Activated naive CD8-positive, alpha-beta T cell treated with anti-CD3 and anti-CD28 coated beads, Interleukin-2, amount 50 U/mL, for 24 hours (primary cell): ENCODE measurements around the gene OR51B5.
"Not testable (repeated sequence)": the region's sequence is repeated elsewhere in the genome, so short reads cannot be mapped to it uniquely, and the experiment has no call there.

Experiments used
- ATAC-seq: fragments of 150-1000 bp; cut with Tn5 transposase; one replicate; pipeline ENCODE4 v1.10.0; 2021
- DNase-seq: peaks from one replicate; pipeline ENCODE4 v3.0.0; 2021
- H3K27ac Mint-ChIP-seq: one replicate; pipeline ENCODE4 v1.8.0; 2021; ENCODE audit warnings: mild to moderate bottlenecking, mixed read lengths
- H3K27me3 Mint-ChIP-seq: one replicate; pipeline ENCODE4 v1.8.0; 2021; ENCODE audit warnings: mixed read lengths
- H3K36me3 Mint-ChIP-seq: one replicate; pipeline ENCODE4 v1.8.0; 2021; ENCODE audit warnings: low read depth, mixed read lengths
- H3K4me1 Mint-ChIP-seq: one replicate; pipeline ENCODE4 v1.8.0; 2021; ENCODE audit warnings: mixed read lengths
- H3K4me3 Mint-ChIP-seq: one replicate; pipeline ENCODE4 v1.8.0; 2021; ENCODE audit warnings: mild to moderate bottlenecking, moderate library complexity, mixed read lengths
- H3K9me3 Mint-ChIP-seq: one replicate; pipeline ENCODE4 v1.8.0; 2021; ENCODE audit warnings: mixed read lengths

The OR51B5 gene

DNA sequence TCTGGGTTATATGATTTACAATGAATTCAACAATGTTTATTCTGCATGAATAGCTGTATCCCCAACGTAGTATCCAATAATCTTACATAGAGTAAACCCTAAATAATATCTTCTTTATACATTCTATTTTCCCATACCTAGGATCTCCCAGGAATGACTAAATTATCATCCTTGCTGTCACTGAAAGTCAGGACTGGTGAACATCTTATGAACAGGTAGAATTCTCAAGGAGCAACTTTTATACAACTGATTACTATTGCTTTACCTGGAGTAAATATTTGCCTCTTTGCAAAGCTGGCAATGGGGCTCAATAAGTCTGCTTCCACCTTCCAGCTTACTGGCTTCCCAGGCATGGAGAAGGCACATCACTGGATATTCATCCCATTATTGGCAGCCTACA is 7.9 kb upstream of the OR51B5 start, which contains the start of gene OR51B6:
OR51B6 (plus strand) TSS at position 301 of the 400 bp plus-strand sequence; CDS start at position 301, 0 bp downstream.
- Mint-ChIP-seq H3K4me3 (no peak within 1 kb of the TSS), H3K27me3 (peaks cover 8% of the 10 kb centered on the region), H3K27ac (no peak within 1 kb of the TSS), H3K4me1 (no peaks in the 10 kb centered on the region), H3K36me3 (no peaks in the 10 kb centered on the region), H3K9me3 (no peaks in the 10 kb centered on the region)
- ATAC-seq (no peak), DNase-seq (no peak)

DNA sequence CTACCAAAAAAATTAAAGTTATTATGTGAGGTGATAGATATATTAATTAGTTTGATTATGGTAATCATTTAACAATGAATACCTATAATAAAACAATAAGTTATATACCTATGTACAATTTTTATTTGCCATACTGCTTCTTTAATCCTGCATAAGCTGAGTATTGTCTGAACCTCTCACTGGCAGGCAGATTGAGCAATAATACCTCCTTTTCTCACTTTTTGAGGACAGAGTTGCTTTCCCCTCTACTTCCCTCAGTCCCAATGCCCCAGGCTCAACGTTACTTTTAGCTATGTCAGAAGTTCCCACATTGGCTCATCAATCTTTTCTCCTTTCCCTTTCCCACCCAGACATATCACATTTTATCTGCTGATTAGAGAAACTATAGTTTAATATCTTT is 6.2 kb upstream of the OR51B5 start:
- no peak overlapping the region for H3K27ac Mint-ChIP-seq
- H3K36me3 Mint-ChIP-seq, result no peaks in the 10 kb centered on the region
- no peaks in the 10 kb centered on the region for H3K9me3 Mint-ChIP-seq
- peaks cover 8% of the 10 kb centered on the region for H3K27me3 Mint-ChIP-seq
- H3K4me1 Mint-ChIP-seq, result no peaks in the 10 kb centered on the region
- ATAC-seq (no peak), DNase-seq (no peak)
- no peak overlapping the region for H3K4me3 Mint-ChIP-seq

DNA sequence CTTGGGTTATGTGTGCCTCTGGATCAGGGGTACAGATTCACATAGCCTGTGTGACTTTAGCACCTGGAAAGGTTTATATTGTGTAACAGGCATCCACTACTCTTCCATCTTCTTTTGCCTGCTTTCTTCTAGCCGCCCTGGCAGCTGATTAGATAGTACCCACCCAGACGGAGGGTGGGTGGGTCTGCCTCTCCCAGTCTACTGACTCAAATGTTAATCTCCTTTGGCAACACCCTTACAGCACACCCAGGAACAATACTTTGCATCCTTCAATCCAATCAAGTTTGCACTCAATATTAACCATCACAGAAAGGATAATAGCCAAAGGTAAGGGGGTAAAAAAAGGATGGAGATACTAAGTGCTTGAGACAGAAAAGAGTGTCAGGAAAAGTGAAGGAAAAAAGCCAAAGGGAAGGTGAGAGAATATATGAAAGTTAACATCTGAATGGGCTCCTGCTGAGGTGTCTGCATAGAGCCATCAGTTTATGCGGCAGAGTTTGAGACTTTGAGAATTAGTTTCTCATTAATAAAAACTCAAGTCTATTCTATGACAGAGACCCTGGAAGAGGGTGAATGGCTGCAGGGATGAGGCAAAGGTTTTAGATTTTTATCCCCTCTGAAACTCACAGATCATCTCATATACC is 5.3 kb upstream of the OR51B5 start:
- Mint-ChIP-seq H3K36me3 (no peaks in the 10 kb centered on the region), H3K4me3 (no peak overlapping the region), H3K27ac (no peak overlapping the region), H3K9me3 (no peaks in the 10 kb centered on the region), H3K27me3 (peaks cover 8% of the 10 kb centered on the region), H3K4me1 (no peaks in the 10 kb centered on the region)
- DNase-seq (no peak), ATAC-seq (no peak)

DNA sequence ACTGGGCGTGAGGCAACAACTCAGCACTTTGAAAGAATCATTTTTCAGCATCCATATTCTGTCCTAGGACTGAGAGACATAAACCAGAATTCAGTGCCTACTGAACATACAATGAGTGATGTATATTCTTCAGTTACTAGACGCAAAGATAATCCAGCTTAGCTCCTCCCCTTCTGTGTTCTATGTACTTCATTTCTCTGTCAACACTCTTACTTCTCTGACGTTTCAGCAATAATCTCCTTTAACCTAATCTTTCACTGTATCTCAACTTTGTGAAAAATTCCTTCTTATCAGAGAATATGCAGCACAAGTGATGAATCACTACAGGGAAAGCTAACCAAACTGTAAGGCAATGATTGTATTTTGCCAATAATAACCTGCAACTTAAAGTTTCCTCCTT is 2.5 kb upstream of the OR51B5 start:
- H3K27ac Mint-ChIP-seq, result no peak overlapping the region
- no peak for ATAC-seq
- H3K9me3 Mint-ChIP-seq, result no peaks in the 10 kb centered on the region
- DNase-seq, result no peak
- H3K4me1 Mint-ChIP-seq, result no peaks in the 10 kb centered on the region
- peaks cover 6% of the 10 kb centered on the region for H3K27me3 Mint-ChIP-seq
- H3K36me3 Mint-ChIP-seq, result no peaks in the 10 kb centered on the region
- H3K4me3 Mint-ChIP-seq, result no peak overlapping the region

DNA sequence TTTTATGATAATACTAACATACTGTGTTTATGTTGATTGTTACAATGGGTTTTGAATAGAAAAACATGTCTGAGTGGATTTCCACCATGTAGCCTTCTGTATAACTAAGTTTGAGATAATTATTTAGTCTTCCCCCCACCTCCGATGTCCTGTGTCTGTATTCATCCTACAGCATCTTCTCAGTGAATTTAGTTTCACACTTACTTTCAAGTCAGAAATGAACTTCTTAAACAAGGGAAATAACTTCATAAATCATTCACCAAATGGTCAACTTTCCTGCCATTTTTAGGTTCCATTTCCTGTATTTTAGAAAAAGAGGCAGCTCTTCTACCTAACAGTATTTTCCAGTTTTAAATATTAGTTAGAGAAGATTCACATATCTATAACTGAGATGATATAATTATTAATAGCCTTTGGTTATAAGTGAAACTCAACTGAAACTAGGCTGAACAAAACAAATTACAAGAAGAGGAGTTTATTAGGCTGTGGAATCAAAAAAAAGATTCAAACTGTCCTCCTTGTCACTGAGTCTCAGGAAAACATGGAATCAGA is 3.5 kb downstream of the OR51B5 start:
- no peak overlapping the region for H3K27ac Mint-ChIP-seq
- no peak for DNase-seq
- H3K4me1 Mint-ChIP-seq, result no peaks in the 10 kb centered on the region

DNA sequence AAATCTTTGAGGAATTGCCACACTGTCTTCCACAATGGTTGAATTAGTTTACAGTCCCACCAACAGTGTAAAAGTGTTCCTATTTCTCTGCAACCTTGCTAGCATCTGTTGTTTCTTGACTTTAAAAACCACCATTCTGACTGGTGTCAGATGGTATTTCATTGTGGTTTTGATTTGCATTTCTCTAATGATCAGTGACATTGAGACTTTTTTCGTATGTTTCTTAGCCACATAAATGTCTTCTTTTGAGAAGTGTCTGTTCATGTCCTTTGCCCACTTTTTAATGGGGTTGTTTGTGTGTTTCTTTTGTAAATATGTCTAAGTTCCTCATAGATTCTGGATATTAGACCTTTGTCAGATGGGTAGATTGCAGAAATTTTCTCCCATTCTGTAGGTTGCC is 6.1 kb downstream of the OR51B5 start:
- not testable (repeated sequence) for H3K4me3 Mint-ChIP-seq, H3K27ac Mint-ChIP-seq, H3K4me1 Mint-ChIP-seq, H3K36me3 Mint-ChIP-seq, DNase-seq, H3K9me3 Mint-ChIP-seq, H3K27me3 Mint-ChIP-seq, ATAC-seq

More for the DNA sequence above, 3.5 kb downstream of the OR51B5 start:
- Mint-ChIP-seq H3K27me3 (no peaks in the 10 kb centered on the region), H3K4me3 (no peak overlapping the region), H3K36me3 (no peaks in the 10 kb centered on the region), H3K9me3 (no peaks in the 10 kb centered on the region)
- no peak for ATAC-seq

DNA sequence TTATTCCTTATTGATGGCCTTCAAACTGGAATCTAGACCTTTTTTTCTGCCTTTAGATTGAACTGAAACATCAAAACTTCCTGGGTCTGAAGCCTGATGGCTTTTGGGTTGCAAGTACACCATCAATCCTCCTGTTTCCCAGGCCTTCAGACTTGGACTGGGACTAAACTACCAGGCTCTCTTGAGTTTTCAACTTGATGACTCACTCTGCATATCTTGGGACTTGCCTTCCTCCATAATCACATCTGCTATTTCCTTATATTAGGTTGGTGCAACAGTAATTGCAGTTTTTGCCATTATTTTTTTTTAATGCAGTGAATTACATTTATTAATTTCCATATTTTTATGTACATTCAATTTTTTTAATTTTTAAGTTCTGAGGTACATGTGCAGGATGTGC is 7.0 kb downstream of the OR51B5 start:
- Mint-ChIP-seq H3K36me3 (no peaks in the 10 kb centered on the region), H3K27ac (no peak overlapping the region), H3K4me1 (no peaks in the 10 kb centered on the region), H3K4me3 (no peak overlapping the region), H3K27me3 (no peaks in the 10 kb centered on the region), H3K9me3 (no peaks in the 10 kb centered on the region)
- ATAC-seq (no peak), DNase-seq (no peak)

DNA sequence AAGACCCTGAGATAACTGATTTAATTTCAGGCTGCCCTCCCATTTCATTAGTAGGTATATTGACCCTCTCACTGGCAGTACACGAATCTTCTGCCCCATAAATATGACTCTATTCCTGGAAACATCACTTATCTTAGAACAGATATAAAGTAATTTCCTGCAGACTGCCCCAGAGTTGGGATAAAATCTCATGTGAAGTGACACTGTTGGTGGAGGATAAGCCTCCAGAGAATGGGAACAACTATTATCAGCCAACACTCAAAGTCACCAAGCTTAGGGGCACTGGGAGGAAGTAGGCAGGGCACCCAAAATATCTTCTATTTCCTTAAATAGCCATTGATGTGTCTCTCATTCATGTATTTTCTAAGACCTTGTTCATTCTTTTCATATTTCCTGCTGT is 8.2 kb downstream of the OR51B5 start:
- Mint-ChIP-seq H3K27ac (no peak overlapping the region), H3K27me3 (no peaks in the 10 kb centered on the region), H3K4me3 (no peak overlapping the region), H3K4me1 (no peaks in the 10 kb centered on the region), H3K9me3 (no peaks in the 10 kb centered on the region), H3K36me3 (no peaks in the 10 kb centered on the region)
- DNase-seq (no peak), ATAC-seq (no peak)

DNA sequence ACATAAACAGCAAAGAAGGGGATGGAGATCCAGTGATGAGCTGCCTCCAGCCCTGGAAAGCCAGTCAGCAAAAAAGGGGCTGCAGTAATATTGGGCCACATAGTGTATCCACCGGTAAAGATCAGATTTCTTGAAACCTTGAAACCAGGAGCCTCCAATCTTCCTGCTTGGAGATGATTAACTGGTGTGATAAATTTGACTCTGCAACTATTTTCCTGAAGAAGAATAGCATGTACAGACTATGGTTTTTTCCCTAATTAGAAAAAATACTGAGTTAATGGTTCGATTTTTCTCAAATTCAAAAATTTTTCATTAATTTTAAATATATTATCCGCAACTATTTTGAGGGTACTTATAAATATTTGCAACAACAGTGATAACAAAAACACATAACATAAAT is 19.1 kb downstream of the OR51B5 start, which contains the start of gene OR51B2:
OR51B2 (minus strand) TSS at position 101 of the 400 bp plus-strand sequence; CDS start at position 101, 0 bp downstream.
- H3K4me1 Mint-ChIP-seq, result no peaks in the 10 kb centered on the region
- no peaks in the 10 kb centered on the region for H3K9me3 Mint-ChIP-seq
- H3K27ac Mint-ChIP-seq, result no peak within 1 kb of the TSS
- no peak for ATAC-seq
- H3K4me3 Mint-ChIP-seq, result no peak within 1 kb of the TSS
- no peaks in the 10 kb centered on the region for H3K36me3 Mint-ChIP-seq
- no peak for DNase-seq
- H3K27me3 Mint-ChIP-seq, result no peaks in the 10 kb centered on the region

DNA sequence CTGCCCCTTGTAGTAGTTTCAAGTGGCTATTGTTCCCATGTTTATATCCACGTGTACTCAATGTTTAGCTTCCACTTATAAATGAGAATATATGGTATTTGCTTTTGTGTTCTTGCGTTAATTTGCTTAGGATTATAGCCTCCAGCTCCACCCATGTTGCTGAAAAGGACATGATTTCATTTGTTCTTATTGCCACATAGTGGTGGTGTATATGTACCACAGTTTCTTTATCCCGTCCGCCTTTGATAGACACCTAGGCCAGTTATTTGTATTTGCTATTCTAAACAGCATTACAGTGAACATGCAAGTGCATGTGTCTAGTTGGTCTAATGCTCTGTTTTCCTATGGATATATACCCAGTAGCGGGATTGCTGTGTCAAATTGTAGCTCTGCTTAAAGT is 26.0 kb downstream of the OR51B5 start:
- Mint-ChIP-seq H3K36me3 (no peaks in the 10 kb centered on the region), H3K27me3 (no peaks in the 10 kb centered on the region), H3K9me3 (peaks cover 3% of the 10 kb centered on the region), H3K4me3 (no peak overlapping the region), H3K27ac (no peak overlapping the region), H3K4me1 (no peaks in the 10 kb centered on the region)
- DNase-seq (no peak), ATAC-seq (no peak)

DNA sequence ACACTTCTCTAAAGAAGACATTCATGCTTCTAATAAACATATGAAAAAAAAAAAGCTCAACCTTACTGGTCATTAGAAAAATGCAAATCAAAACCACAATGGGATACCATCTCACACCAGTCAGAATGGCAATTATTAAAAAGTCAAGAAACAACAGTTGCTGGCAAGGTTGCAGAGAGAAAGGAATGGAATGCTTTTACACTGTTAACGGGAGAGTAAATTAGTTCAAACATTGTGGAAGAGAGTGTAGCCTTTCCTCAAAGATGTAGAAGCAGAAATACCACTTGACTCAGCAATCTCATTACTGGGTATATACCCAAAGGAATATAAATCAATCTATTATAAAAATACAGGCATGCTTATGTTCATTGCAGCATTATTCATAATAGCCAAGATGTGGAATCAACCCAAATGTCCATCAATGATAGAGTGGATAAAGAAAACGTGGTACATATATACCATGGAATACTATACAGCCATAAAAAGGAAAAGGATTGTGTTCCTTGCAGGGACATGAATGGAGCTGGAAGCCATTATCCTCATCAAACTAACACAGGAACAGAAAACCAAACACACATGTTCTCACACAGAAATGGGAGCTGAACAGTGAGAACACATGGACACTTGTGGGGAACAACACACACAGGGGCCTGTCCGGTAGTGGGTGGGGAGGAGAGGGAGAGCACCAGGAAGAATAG is 29.8 kb downstream of the OR51B5 start:
- not testable (repeated sequence) for H3K36me3 Mint-ChIP-seq, H3K4me3 Mint-ChIP-seq, H3K27ac Mint-ChIP-seq, ATAC-seq, H3K4me1 Mint-ChIP-seq, H3K9me3 Mint-ChIP-seq, DNase-seq, H3K27me3 Mint-ChIP-seq

DNA sequence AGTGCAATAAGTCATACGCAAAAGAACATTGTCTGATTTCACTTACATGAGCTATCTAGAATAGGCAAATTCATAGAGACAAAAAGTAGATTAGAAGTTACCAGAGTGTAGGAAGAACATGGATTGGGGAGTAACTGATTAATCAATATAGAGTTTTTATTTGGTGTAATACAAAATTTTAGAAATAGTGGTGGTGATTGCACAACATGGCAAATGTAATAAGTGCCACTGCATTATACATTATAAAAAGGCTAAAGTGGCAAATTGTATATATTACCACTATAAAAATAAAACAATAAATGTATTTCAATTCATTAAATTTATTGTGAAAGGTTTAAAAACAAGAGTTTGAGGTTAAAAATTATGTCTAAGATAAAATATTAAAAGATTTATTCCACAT is 32.9 kb downstream of the OR51B5 start:
- no peaks in the 10 kb centered on the region for H3K9me3 Mint-ChIP-seq
- ATAC-seq, result no peak
- no peaks in the 10 kb centered on the region for H3K36me3 Mint-ChIP-seq

DNA sequence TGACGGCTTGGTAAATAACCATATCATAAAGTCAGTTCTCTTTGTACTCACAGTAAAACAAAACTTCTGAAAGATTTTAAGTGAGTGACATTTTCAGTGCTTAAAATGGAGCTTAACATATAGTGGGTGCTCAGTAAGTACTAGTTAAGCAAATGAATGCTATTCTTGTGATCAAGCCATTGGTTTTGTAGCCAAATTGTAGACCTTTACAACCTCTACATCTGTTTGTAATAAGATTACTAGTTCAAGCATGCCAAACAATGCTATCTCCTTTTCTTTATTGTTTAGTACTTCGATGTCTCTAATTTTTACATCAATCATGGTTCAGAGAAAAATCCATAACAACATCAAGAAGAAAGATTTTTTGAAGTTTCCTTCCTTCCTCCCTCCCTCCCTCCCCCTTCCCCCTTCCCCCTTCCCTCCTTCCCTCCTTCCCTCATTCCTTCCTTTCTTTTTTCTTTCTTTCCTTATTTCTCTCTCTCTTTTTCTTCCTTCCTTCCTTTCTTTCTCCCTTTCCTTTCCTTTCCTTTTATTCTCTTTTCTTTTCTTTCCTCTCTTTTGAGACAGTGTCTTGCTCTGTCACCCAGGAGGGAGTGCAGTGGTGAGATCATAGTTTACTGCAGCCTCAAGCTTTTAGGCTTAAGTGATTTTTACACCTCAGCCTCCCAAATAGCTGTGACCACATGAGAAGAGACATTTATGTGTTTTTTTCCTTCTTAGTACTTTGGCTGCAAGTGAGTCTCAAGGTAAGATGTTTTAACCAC is 35.9 kb downstream of the OR51B5 start:
- ATAC-seq (no peak), DNase-seq (no peak)
- Mint-ChIP-seq H3K27me3 (peaks cover 2% of the 10 kb centered on the region), H3K4me3 (no peak overlapping the region), H3K9me3 (no peaks in the 10 kb centered on the region), H3K4me1 (no peaks in the 10 kb centered on the region), H3K27ac (no peak overlapping the region), H3K36me3 (no peaks in the 10 kb centered on the region)

More for the DNA sequence above, 32.9 kb downstream of the OR51B5 start:
- Mint-ChIP-seq H3K27me3 (peaks cover 2% of the 10 kb centered on the region), H3K4me3 (no peak overlapping the region), H3K4me1 (no peaks in the 10 kb centered on the region), H3K27ac (no peak overlapping the region)
- no peak for DNase-seq

DNA sequence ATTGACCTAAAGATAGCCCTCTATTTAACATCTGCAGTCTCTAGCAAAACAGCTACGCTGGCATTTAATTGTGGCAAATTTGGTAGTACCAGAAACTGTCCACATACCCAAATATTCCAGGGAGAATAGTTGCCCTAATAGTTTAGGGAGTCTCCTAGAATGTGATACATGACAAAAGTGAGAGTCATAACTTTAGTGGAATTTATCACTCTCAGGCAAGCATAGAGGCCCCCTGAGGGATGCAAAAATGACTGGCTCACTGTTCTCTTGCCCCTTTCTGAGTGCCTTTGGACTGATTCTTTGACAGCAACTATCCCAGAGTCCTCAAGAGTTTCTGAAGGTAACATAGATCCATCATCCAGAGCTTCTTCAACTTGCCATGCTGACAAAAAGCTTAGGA is 39.3 kb downstream of the OR51B5 start:
- H3K4me3 Mint-ChIP-seq, result no peak overlapping the region
- H3K36me3 Mint-ChIP-seq, result no peaks in the 10 kb centered on the region
- no peak overlapping the region for H3K27ac Mint-ChIP-seq
- no peaks in the 10 kb centered on the region for H3K4me1 Mint-ChIP-seq
- DNase-seq, result no peak
- peaks cover 2% of the 10 kb centered on the region for H3K27me3 Mint-ChIP-seq
- no peaks in the 10 kb centered on the region for H3K9me3 Mint-ChIP-seq
- ATAC-seq, result no peak

DNA sequence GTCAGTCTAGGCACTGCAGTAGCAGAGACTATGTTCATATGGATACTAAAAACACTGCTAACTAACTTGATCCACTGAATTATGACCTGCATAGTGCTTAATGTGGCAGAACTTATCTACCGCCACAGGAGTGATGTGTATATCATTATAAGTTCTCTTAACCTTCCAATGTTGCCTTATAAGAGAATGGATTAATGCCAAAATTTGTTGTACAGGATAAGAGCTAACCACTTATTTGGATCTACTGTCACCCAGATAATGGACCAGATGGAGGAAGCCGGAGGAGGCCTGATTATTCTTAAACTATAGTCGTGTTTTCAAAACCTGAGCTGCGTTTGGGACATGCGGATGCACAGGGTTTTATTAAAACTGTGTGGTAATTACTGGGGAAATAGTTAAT is 39.7 kb downstream of the OR51B5 start:
- Mint-ChIP-seq H3K4me3 (no peak overlapping the region), H3K9me3 (no peaks in the 10 kb centered on the region), H3K27me3 (peaks cover 4% of the 10 kb centered on the region), H3K27ac (no peak overlapping the region), H3K36me3 (no peaks in the 10 kb centered on the region), H3K4me1 (no peaks in the 10 kb centered on the region)
- DNase-seq, result no peak
- no peak for ATAC-seq
